ENCODE results near the gene OR5AR1. TPM values are rescaled to one million over a fixed set of nuclear protein-coding genes. Genes with fewer than 3 reads are reported as not detected.
"Not testable (repeated sequence)": the region's sequence is repeated elsewhere in the genome, so short reads cannot be mapped to it uniquely, and the experiment has no call there.

The OR5AR1 gene
- total and polyA plus RNA-seq, 2 donors from 2014 or later: not detected

DNA sequence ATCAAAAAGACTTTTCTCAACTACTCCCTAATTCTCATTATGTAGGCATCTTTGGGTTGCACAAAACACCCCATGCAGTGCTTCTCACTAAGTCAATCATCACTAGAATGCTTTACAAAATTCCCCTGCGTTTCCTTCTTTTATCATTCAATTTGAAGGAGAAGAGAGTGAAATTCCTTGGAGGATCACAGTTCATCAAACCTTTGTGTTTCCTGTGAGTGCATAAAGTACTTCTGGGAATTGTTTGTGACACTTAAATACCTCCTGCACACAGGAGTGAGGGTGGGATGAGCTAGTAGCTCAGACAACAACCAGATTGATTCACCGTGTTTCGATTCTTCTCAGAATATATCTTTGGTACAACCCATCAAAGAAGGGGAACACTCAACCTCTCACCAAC, 3.7 kb upstream of the OR5AR1 start:
- DNase-seq: no peak
- Histone ChIP-seq H3K4me1 (ENCODE audit: control insufficient read depth in 2 of 3, insufficient read depth in 2 of 3, low read depth in 1 of 3, low read length in 3 of 3) (no peaks in the 10 kb centered on the region), H3K36me3 (ENCODE audit: control insufficient read depth in 2 of 3, insufficient read depth in 3 of 3, low read length in 3 of 3) (no peaks in the 10 kb centered on the region), H3K27ac (ENCODE audit: low read depth in 2 of 2, low read length in 2 of 2) (no peak overlapping the region), H3K9me3 (ENCODE audit: control insufficient read depth in 2 of 3, insufficient read depth in 1 of 3, low read length in 3 of 3) (no peaks in the 10 kb centered on the region), H3K27me3 (ENCODE audit: control insufficient read depth, insufficient read depth, low read length) (no peaks in the 10 kb centered on the region), H3K9ac (ENCODE audit: low read length in 3 of 3) (no peak overlapping the region), H3K4me3 (ENCODE audit: low read length in 3 of 3) (no peak overlapping the region)
- no peak for FAIRE-seq
- TF ChIP-seq, protein P1, sequence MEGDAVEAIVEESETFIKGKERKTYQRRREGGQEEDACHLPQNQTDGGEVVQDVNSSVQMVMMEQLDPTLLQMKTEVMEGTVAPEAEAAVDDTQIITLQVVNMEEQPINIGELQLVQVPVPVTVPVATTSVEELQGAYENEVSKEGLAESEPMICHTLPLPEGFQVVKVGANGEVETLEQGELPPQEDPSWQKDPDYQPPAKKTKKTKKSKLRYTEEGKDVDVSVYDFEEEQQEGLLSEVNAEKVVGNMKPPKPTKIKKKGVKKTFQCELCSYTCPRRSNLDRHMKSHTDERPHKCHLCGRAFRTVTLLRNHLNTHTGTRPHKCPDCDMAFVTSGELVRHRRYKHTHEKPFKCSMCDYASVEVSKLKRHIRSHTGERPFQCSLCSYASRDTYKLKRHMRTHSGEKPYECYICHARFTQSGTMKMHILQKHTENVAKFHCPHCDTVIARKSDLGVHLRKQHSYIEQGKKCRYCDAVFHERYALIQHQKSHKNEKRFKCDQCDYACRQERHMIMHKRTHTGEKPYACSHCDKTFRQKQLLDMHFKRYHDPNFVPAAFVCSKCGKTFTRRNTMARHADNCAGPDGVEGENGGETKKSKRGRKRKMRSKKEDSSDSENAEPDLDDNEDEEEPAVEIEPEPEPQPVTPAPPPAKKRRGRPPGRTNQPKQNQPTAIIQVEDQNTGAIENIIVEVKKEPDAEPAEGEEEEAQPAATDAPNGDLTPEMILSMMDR (IDR thresholded peaks at IDR 0.05; ENCODE audit: borderline replicate concordance, extremely low read depth, insufficient read depth): no peak
- intact Hi-C loops (cut with DNase I): no loop called here

DNA sequence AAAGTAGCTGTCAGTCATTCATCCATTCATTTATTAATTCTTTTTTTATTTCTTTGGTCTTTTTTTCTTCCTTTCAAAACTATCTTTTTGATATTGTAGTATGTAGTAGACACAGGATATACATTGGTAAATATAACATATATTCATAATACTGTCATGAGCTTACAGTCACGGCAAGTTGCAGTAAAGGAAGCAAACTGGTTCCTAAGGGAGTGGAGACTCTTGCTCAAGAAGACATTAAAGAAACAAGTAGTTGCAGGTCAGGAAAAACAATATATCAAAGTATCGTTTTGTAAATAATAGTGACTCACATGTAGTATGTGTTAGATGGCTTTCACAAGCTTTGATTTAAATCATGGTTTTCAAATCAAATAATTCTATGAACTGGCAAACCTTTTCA, 7.5 kb downstream of the OR5AR1 start:
- FAIRE-seq (no peak), DNase-seq (no peak)
- H3K9me3 ChIP-seq (ENCODE audit: control insufficient read depth in 2 of 3, insufficient read depth in 1 of 3, low read length in 3 of 3): no peaks in the 10 kb centered on the region
- no peak overlapping the region for H3K4me3 ChIP-seq (ENCODE audit: low read length in 3 of 3)
- no peak overlapping the region for H3K27ac ChIP-seq (ENCODE audit: low read depth in 2 of 2, low read length in 2 of 2)
- no peaks in the 10 kb centered on the region for H3K4me1 ChIP-seq (ENCODE audit: control insufficient read depth in 2 of 3, insufficient read depth in 2 of 3, low read depth in 1 of 3, low read length in 3 of 3)
- no peaks in the 10 kb centered on the region for H3K36me3 ChIP-seq (ENCODE audit: control insufficient read depth in 2 of 3, insufficient read depth in 3 of 3, low read length in 3 of 3)
- intact Hi-C loops (cut with DNase I): no loop called here
- no peaks in the 10 kb centered on the region for H3K27me3 ChIP-seq (ENCODE audit: control insufficient read depth, insufficient read depth, low read length)
- TF ChIP-seq, protein P1 (IDR thresholded peaks at IDR 0.05; ENCODE audit: borderline replicate concordance, extremely low read depth, insufficient read depth): no peak
- H3K9ac ChIP-seq (ENCODE audit: low read length in 3 of 3): no peak overlapping the region

DNA sequence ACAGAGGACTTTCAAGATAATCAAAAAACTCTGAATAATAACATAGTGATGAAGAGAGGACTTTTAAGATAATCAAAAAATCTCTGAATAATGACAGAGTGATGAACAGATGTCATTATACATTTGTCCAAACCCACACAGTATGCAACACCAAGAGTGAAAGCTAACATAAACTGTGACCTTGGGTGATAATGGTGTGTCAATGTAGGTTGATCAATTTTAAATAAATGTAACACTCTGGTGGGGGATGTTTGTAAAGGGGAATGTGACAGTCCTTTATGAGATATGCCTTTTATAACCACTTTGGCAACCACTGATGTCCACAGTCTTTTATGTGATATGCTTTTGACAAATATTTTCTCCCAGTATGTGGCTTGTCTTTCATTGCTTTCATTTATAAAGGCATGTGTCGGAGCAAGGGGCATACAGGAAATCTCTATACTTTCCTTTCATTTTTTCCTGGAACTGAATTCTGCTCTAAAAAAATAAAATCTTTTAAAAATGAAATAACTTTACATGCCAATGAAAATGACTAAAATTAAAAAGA, 25.1 kb downstream of the OR5AR1 start:
- intact Hi-C loops (cut with DNase I): no loop called here
- Histone ChIP-seq H3K9me3 (ENCODE audit: control insufficient read depth in 2 of 3, insufficient read depth in 1 of 3, low read length in 3 of 3) (no peaks in the 10 kb centered on the region), H3K9ac (ENCODE audit: low read length in 3 of 3) (no peak overlapping the region), H3K4me1 (ENCODE audit: control insufficient read depth in 2 of 3, insufficient read depth in 2 of 3, low read depth in 1 of 3, low read length in 3 of 3) (no peaks in the 10 kb centered on the region), H3K36me3 (ENCODE audit: control insufficient read depth in 2 of 3, insufficient read depth in 3 of 3, low read length in 3 of 3) (no peaks in the 10 kb centered on the region), H3K27me3 (ENCODE audit: control insufficient read depth, insufficient read depth, low read length) (no peaks in the 10 kb centered on the region), H3K4me3 (ENCODE audit: low read length in 3 of 3) (no peak overlapping the region), H3K27ac (ENCODE audit: low read depth in 2 of 2, low read length in 2 of 2) (no peak overlapping the region)
- TF ChIP-seq, protein P1 (IDR thresholded peaks at IDR 0.05; ENCODE audit: borderline replicate concordance, extremely low read depth, insufficient read depth): no peak
- no peak for DNase-seq
- no peak for FAIRE-seq

DNA sequence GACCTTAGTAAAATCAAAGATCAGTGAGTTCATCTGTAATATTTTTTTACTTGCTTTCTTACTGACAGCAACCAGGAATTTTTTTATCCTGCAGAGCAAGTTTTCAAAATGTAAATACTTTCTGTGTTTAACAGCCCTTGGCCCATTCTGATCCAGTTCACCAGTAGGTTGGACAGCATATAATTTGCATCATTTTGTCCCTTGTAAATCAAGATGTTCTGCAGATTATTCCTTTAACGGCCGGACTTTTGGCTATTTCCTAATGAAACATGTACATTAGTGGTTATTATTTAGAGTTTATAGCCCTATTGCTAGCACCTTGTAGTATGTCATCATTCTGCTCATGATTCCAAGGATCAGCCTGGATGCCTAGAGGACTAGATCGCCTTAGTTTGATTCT, 27.7 kb downstream of the OR5AR1 start:
- H3K9me3 ChIP-seq (ENCODE audit: control insufficient read depth in 2 of 3, insufficient read depth in 1 of 3, low read length in 3 of 3); intact Hi-C loops (cut with DNase I); H3K9ac ChIP-seq (ENCODE audit: low read length in 3 of 3); H3K36me3 ChIP-seq (ENCODE audit: control insufficient read depth in 2 of 3, insufficient read depth in 3 of 3, low read length in 3 of 3); H3K4me3 ChIP-seq (ENCODE audit: low read length in 3 of 3); FAIRE-seq; H3K27me3 ChIP-seq (ENCODE audit: control insufficient read depth, insufficient read depth, low read length); DNase-seq; H3K27ac ChIP-seq (ENCODE audit: low read depth in 2 of 2, low read length in 2 of 2); H3K4me1 ChIP-seq (ENCODE audit: control insufficient read depth in 2 of 3, insufficient read depth in 2 of 3, low read depth in 1 of 3, low read length in 3 of 3): not testable (repeated sequence)

Data from kidney (tissue), 14 donors.